Astrocyte of the spinal cord (primary cell): ENCODE measurements around the gene SYP.

Experiments
- DNase-seq: peaks from one replicate; pipeline ENCODE4 v3.0.0; 2011; ENCODE audit warnings: low read depth, low spot score
- H3K4me3 ChIP-seq: 2 replicates; pipeline ENCODE4 v1.5.1; 2011; ENCODE audit warnings: low read depth, mild to moderate bottlenecking, low read length, moderate library complexity
- CTCF ChIP-seq: IDR thresholded peaks from 2 replicates; pipeline ENCODE4 v1.5.1; 2012; ENCODE audit warnings: low read depth, mild to moderate bottlenecking, low read length, inconsistent platforms
- in situ Hi-C: cut with HindIII; loops from 2 replicates; pipeline ENCODE4 v1.10.0; 2017; ENCODE audit warnings: low sequenced_read_pairs

SYP gene

GRCh38 chrX:49197543-49198087, 2.4 kb downstream of the SYP start:
- DNase-seq: no peak
- no peak for TF ChIP-seq CTCF
- no peak overlapping the region for H3K4me3 ChIP-seq
- in situ Hi-C loops: no loop called here

GRCh38 chrX:49193542-49193964, 6.4 kb downstream of the SYP start:
- TF ChIP-seq CTCF: no peak
- no peak for DNase-seq
- in situ Hi-C loops: no loop called here
- H3K4me3 ChIP-seq: no peak overlapping the region

DNA sequence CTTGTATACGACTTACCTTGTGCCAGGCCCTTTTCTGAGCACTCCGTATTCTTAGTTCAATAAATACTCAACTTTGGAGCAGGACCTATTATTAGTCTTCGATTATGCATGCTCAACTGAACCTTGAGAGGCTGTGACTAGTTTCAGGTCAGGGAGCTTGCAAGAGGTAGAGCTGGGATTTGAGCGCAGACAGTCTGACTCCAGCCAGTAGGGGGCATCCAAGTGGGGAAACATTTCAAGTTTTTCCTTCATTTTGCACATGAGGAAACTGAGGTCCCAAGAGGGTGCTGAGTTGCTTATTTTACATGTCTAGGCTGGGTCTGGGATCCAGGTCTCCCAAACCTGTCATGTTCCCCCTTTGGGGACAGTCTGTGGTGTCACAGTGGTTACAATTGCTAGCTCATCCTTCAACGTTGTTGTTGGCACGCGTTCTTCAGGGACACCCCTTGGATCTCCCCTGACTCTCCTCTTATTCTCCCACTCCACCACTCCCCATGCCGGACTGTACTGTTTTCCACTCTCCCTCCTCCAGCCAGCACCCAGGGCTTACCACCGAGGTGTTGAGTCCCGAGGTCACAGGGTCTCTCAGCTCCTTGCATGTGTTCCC, 7.2 kb downstream of the SYP start:
- in situ Hi-C loops: no loop called here
- peak; percentile 12 for DNase-seq
- TF ChIP-seq CTCF: peak; percentile 66
- no peak overlapping the region for H3K4me3 ChIP-seq

DNA sequence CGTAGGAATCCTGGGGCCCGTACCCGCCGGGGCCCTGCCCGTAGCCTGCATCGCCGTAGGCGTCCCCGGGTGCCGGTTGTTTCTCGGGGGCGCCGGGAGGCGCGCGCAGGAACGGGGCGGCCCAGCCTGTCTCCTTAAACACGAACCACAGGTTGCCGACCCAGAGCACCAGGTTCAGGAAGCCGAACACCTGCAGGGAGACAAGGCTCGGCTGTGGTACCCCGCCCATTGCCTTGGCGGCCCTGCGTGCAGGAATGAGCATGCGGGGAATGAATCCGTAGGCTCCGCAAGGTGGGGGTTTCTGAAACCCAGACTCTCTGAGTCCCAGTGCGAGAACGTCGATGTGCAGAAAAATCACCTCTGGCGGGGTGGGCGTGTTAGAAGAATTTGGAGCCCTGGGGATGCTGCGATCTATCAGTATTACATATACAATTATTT, 8.4 kb downstream of the SYP start:
- H3K4me3 ChIP-seq: peak overlapping the region; percentile 65
- no peak for TF ChIP-seq CTCF
- DNase-seq: no peak
- in situ Hi-C loops: no loop called here

- DNase-seq: peak; percentile 99
- H3K4me3 ChIP-seq: peak overlapping the region; percentile 65
- TF ChIP-seq CTCF: no peak
- in situ Hi-C loops: no loop called here
Measured at GRCh38 chrX:49190821-49191573, 9.0 kb downstream of the SYP start.

DNA sequence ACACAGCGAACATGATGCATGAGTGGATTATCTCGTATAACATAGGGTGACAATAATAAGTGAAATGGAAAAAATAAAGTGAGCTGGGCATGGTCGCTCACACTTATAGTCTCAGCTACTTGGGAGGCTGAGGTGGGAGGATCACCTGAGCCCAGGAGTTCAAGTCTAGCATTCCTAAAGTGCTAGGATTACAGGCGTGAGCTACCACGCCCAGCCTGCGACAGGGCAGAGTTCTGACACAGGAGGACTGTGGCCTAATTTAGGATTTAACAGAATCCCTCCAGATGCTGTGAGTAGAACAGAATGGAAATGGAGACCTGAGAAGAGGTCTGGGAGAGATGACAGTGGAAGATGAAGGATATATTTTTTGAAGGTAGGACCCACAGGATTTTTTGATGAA, 10.4 kb downstream of the SYP start:
- no peak for DNase-seq
- no peak overlapping the region for H3K4me3 ChIP-seq
- no peak for TF ChIP-seq CTCF
- in situ Hi-C loops: no loop called here
